DMS153 treated with DMSO at 0.1 percent for 48 hours (cell line): ENCODE measurements around the gene BCR.

Source experiments
- DNase-seq: peaks from one replicate; lab custom pipeline; 2025; ENCODE audit not compliant: unreplicated experiment; lab: John Stamatoyannopoulos, UW

BCR gene

DNA sequence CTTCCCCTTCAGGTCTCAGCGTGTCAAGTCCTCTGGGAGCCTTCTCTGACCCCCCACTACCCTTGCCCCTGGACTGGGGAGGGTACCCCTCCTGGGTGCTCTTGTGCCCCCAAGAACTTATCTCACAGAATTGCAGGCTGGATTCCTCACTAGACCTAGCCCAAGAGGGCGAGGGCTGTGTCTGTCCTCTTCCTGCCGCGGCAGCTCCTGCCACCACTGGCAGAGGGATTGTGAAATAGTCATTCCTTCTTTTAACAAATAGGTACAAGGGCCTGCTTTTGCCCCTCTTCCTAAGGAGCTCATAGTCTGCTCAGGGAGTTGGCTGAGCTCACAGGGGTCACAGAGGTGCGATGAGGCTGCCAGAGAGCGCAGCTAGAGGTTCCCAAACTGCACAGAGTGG, 29.5 kb upstream of the BCR start:
- no peak for DNase-seq

- DNase-seq = no peak
Measured at GRCh38 chr22:23151827-23152226, 28.5 kb upstream of the BCR start.

DNA sequence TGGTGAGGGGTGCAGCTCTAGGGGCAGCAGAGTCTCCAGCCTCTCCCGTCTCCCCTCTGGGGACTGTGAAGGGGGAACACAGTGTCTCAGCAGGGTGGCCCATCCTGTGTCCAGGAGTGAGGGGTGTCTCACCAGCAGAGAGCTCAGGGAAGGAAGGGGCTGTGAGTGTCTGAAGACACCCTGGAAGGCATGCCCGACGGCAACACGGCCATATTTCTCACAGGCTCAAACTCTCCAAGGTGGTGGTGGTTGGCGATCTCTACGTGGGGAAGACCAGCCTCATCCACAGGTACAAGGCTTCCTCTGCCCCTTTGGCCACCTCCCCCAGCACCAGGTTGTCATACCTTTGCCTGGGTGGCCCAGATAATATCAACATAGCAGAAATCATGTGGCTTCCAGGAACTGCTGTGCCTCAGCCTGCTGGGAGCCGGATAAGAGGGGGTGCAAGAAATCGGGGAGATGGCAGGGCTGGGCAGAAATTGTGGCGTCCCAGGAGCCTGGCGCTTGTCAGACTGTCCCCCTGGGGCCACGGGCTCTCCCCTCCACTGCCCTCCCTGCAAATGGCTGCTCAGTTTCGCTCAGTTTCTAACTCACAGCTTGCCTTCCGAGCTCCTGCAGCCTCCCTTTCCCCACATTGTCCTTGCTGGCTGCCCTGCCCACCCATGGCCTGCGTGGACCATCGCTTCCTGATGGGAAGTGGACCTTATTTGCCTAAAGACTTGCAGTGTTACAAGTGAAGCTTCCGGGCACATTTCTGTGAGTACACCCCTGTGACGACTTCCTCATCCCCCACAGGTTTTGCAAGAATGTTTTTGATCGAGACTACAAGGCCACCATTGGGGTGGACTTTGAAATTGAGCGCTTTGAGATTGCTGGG, 27.8 kb upstream of the BCR start:
- no peak for DNase-seq

DNA sequence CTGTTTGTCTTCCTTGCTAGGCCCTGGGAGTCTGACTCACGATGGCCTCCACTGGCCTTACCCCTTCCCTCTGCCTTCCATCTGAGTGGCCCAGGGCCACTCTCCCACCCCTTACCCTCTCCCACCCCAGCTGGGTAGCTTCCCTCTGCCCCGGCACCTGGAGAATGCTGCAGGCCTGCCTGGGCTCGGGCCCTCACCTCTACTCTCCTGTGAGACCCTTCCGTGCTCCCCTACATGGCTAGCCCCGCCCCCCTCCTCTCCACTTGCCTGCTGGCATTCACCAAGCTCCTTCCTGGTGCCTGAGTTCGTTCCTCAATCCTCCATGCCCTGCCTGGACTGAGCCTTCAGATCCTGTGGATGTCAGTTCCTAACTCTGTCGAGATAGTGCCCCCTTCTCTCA, 26.3 kb upstream of the BCR start:
- DNase-seq = no peak

DNA sequence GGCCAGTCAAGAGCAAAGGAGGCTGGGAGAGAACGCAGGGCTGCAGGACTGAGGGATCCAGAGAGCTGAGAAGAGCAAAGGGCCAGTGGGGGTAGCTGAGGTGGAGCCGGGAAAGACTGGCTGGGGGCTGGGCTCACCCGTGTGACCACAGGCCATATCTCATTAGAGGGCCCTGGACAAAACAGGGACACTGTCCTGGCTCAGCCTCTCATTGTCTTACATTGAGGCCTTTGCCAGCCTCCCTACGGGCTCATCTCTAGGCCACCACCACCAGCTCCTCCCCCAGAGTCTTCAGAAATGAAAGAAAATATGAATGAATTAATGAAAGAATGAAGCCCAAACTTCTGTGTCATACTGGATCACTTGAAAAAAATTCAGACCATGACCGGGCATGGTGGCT, 25.8 kb upstream of the BCR start:
- DNase-seq = no peak

- DNase-seq = no peak
Measured at GRCh38 chr22:23155143-23155542, 25.2 kb upstream of the BCR start.

DNA sequence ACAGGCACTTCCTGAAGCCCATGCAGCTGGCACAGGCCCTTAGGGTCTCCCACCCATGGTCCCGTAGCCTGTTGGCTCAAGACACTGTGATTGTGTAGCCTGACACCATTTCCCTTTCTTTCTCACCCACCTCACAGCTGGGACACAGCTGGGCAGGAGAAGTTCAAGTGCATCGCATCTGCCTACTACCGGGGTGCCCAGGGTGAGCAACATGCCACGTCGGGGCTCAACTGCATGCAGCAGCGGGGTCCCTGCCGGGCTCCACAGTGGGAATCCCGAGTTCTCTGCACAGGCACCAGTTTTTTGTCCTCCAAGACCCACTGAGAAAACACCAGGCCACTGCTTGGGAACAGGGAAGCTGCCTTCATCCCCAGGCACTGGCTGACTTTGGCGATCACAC, 24.5 kb upstream of the BCR start:
- no peak for DNase-seq

- DNase-seq = no peak
Measured at GRCh38 chr22:23156286-23156685, 24.0 kb upstream of the BCR start.

DNA sequence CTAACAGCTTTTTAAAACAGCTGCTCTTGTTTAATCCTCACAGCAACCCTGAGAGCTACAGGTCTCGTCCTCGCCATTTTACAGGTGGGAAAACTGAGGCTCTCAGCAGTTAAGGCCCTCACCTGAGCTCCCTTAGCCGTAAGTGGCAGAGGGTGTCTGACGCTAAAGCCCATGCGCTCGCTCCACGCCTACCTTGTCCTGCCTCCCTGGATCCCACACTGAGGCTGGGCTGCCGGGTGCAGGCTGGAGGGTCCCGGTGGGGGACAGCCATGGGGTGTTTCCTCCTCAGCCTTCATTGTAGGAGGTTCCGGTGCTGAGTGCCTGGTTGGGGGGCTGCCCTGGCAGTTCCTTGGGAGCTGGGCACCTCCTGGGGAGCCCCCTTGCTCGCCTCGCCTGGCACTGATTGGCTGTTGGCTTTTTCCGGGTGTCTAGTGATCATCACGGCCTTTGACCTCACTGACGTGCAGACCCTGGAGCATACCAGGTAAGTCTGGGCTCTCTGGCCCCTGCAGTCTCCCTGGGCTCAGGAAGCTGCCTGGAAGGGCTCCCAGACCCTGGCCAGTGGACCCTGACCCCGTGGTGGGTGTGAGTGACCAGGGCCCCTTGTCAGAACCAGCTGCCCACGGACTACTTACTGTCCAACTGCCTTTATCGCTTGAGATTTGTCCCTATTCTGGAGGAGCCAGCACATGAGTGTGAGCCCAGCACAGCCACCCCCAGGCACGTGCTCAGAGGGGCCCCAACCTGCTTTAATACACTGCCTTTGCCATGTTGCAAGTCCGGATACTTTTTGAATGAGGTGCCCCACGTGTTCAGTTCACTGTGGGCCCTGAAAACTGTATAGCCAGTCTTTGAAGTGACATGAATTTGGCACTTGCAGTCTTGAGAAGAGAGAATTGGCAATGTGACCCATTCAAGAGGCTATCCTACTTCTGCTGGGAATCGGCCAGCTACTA, 22.5 kb upstream of the BCR start:
- DNase-seq = no peak

GRCh38 chr22:23158516-23159290, 21.6 kb upstream of the BCR start:
- no peak for DNase-seq

DNA sequence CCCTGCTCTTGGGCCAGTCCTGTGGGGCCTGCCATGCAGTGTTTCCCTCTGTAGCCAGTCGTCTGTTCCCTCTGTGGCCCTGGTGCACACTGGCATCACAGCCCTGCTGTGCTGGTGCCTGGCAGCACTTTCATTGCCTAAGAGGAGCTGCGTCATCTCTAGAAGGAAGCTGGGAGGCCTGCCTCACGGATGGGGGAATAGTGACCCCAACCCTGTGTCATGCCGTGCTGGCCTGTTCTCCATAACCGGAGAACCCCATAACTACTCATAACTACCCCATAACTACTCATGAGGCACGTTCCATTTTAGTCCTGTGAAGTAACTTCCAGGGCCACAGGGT, 21.0 kb upstream of the BCR start:
- no peak for DNase-seq

- no peak for DNase-seq
Measured at GRCh38 chr22:23161029-23161428, 19.3 kb upstream of the BCR start.

GRCh38 chr22:23161574-23161973, 18.7 kb upstream of the BCR start:
- DNase-seq = no peak

GRCh38 chr22:23163665-23164064, 16.6 kb upstream of the BCR start:
- no peak for DNase-seq

GRCh38 chr22:23164091-23164490, 16.2 kb upstream of the BCR start:
- DNase-seq = no peak

GRCh38 chr22:23166042-23166831, 14.1 kb upstream of the BCR start:
- DNase-seq = no peak

DNA sequence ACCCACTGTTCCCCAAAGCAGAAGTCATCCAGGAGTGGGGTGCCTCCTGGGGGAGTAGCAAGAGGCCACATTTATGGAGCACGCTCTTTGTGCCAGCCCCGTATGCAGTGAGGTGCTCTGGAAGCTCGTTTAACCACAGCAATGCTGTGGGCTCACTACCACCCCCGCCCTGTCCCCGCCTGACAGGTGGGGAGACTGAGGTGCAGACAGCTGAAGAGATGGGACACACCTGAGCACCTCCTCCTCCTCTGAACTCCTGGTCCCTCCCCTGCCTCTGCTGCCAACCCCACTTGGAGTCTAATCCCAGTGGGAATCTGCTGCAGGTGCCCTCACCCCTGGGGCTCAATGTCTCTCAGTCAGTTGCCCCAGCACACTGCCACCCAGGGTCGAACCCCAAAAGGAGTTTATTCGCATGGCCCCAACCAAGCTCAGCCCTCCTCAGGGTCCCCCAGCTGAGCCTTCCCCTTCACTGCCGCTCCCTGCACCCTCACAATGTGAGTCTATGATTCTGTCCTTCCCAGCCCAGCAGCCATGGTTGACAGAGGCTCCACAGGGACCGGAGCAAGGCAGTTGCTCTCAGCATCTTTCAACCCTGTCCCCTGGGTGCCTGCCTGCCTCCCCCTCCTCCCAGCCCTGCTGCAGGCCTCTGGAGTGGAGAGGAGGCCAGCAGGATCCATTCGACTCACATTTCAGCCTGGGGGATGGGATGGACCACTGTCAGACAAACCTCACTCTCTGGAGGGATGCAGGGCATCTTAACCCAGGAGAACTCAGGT, 13.3 kb upstream of the BCR start:
- no peak for DNase-seq

DNA sequence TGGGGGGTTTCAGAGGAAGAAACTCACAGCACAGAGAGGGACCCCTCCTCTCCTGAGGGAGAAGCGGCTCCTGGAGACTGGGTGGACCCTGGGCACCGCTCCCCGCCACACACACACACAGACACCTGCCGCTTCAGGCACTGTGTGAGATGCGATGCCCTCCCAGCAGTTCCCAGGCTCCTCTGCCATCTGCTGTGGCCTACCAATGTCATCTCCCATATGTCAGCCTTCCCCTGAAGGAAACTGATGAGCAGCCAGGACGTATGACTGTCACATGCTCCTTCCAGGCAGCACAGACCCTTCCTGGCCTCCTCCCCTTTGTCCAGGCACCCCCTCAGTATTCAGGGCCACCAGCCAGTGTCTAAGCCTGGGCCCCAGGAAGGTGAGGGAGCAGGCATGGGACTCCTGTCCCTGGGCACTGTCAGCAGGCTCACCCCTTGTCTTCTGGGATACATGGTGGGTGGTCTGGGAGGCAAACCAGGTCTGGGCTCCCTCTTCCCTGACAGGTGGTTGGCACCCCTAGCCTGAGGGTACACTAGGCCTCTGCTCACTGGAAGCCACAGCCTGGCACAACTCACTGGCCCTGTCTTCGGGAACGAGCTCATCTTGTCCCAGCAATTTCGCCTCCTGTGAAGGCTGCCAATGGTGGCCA, 11.8 kb upstream of the BCR start:
- DNase-seq = no peak

DNA sequence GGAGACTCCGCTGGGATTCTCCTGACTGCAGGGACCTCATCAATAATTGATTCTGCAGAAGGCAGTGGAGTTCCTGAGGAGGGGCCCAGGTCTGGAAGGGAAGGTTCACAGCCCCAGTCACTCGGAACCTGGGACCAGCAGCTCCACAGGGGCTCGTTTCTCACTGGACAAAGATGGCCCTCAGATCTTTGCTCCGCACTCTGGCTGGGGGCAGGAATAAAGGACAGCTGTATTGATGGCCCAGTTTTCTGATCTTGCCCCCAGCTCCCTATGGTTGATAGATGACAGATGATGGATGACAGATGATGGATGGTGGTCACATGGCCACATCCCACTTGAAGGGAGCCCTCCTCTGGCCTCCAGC, 11.3 kb upstream of the BCR start:
- no peak for DNase-seq
